HEK293 (cell line): Measurements from ENCODE around the gene MEF2C.

Experiments used
- CTCF ChIA-PET: fragments of 350-600 bp; formaldehyde crosslinking; extraction: SDS; loops from one replicate; lab custom pipeline; 2021; ENCODE audit warnings: antibody characterized with exemption; lab: Yijun Ruan, JAX
- POLR2A ChIA-PET: fragments of 300-600 bp; formaldehyde crosslinking; extraction: SDS; loops from one replicate; lab custom pipeline; 2020; ENCODE audit warnings: antibody characterized with exemption, inconsistent platforms; lab: Yijun Ruan, JAX
- H3K27ac ChIP-seq: fragments of 200-500 bp; sonication (Bioruptor generic); 2 replicates; pipeline ENCODE4 v1.5.1; 2014; ENCODE audit warnings: low read depth, low read length, control low read depth, inconsistent platforms; ENCODE audit errors: extremely low read depth
- H3K36me3 ChIP-seq, 2 experiments: fragments of 200-500 bp in 1 of 2; sonication (Bioruptor generic) in 1 of 2; 1 replicate in 1 of 2; 2 replicates in 1 of 2; pipeline ENCODE4 v1.5.1; 2014 to 2017; ENCODE audit warnings: inconsistent platforms in 2 of 2, low read length in 2 of 2; ENCODE audit not compliant: control insufficient read depth in 2 of 2, insufficient read depth in 1 of 2
- H3K4me1 ChIP-seq: fragments of 200-500 bp; sonication (Bioruptor generic); 2 replicates; pipeline ENCODE4 v1.5.1; 2014; ENCODE audit warnings: mild to moderate bottlenecking, low read length, inconsistent platforms; ENCODE audit not compliant: control insufficient read depth, insufficient read depth
- H3K4me3 ChIP-seq: 2 replicates; pipeline ENCODE4 v1.5.1; 2011; ENCODE audit warnings: low read depth, mild to moderate bottlenecking, control low read depth, low read length, moderate library complexity
- H3K9me3 ChIP-seq: fragments of 200-500 bp; sonication (Bioruptor generic); 2 replicates; pipeline ENCODE4 v1.5.1; 2014; ENCODE audit warnings: low read depth, low read length, inconsistent platforms; ENCODE audit not compliant: control insufficient read depth, insufficient read depth
- HIC1 ChIP-seq: fragments of 450-650 bp; formaldehyde crosslinking; IDR thresholded peaks from 2 replicates; pipeline ENCODE4 v1.5.1; 2016; ENCODE audit warnings: missing biosample characterization, missing genetic modification characterization
- IKZF3 ChIP-seq: fragments of 450-650 bp; IDR thresholded peaks from 2 replicates; pipeline ENCODE4 v1.5.0; 2018; ENCODE audit warnings: missing biosample characterization, mild to moderate bottlenecking, missing genetic modification characterization, moderate library complexity
- MEIS1 ChIP-seq: sonication (generic); formaldehyde crosslinking; IDR thresholded peaks from 2 replicates; pipeline ENCODE4 v1.8.1; 2022; ENCODE audit warnings: missing genetic modification reagents, mild to moderate bottlenecking, borderline replicate concordance
- MYNN ChIP-seq: fragments of 450-650 bp; formaldehyde crosslinking; IDR thresholded peaks from 2 replicates; pipeline ENCODE4 v1.5.1; 2016; ENCODE audit warnings: missing biosample characterization, missing genetic modification characterization, borderline replicate concordance
- PATZ1 ChIP-seq: fragments of 450-650 bp; formaldehyde crosslinking; IDR thresholded peaks from 2 replicates; pipeline ENCODE4 v1.5.1; 2016; ENCODE audit warnings: missing biosample characterization, missing genetic modification characterization
- SP2 ChIP-seq: fragments of 450-650 bp; formaldehyde crosslinking; IDR thresholded peaks from 2 replicates; pipeline ENCODE4 v1.5.1; 2016; ENCODE audit warnings: missing biosample characterization, missing genetic modification characterization
- YY2 ChIP-seq: fragments of 450-650 bp; formaldehyde crosslinking; IDR thresholded peaks from 2 replicates; pipeline ENCODE4 v1.5.1; 2016; ENCODE audit warnings: missing biosample characterization, missing genetic modification characterization
- ZBTB11 ChIP-seq: fragments of 450-650 bp; formaldehyde crosslinking; conservative IDR thresholded peaks from 2 replicates; pipeline ENCODE4 v1.5.1; 2016; ENCODE audit warnings: low read depth, missing biosample characterization, missing genetic modification characterization
- ZBTB26 ChIP-seq: fragments of 450-650 bp; formaldehyde crosslinking; optimal IDR thresholded peaks from 2 replicates; pipeline ENCODE3; 2016; ENCODE audit warnings: missing biosample characterization, mild to moderate bottlenecking, missing genetic modification characterization
- ZEB2 ChIP-seq: fragments of 450-650 bp; formaldehyde crosslinking; IDR thresholded peaks from 2 replicates; pipeline ENCODE4 v1.5.1; 2016; ENCODE audit warnings: missing biosample characterization, missing genetic modification characterization
- ZFHX2 ChIP-seq: fragments of 450-650 bp; formaldehyde crosslinking; conservative IDR thresholded peaks from 2 replicates; pipeline ENCODE4 v1.5.1; 2016; ENCODE audit warnings: missing biosample characterization, missing genetic modification characterization
- ZIC2 ChIP-seq: fragments of 450-650 bp; formaldehyde crosslinking; IDR thresholded peaks from 2 replicates; pipeline ENCODE4 v1.5.1; 2016; ENCODE audit warnings: missing biosample characterization, missing genetic modification characterization
- ZNF112 ChIP-seq: fragments of 450-650 bp; formaldehyde crosslinking; IDR thresholded peaks from 2 replicates; pipeline ENCODE4 v1.5.0; 2017; ENCODE audit warnings: missing biosample characterization, missing genetic modification characterization
- ZNF146 ChIP-seq: fragments of 450-650 bp; formaldehyde crosslinking; IDR thresholded peaks from 2 replicates; pipeline ENCODE4 v1.5.1; 2016; ENCODE audit warnings: missing biosample characterization, missing genetic modification characterization
- ZNF221 ChIP-seq: fragments of 450-650 bp; formaldehyde crosslinking; IDR thresholded peaks from 2 replicates; pipeline ENCODE4 v1.5.1; 2017; ENCODE audit warnings: missing biosample characterization, missing genetic modification characterization, borderline replicate concordance
- ZNF274 ChIP-seq, 2 experiments: fragments of 200-500 bp in 1 of 2; fragments of 450-650 bp in 1 of 2; sonication (Bioruptor generic) in 1 of 2; formaldehyde crosslinking in 1 of 2; IDR thresholded peaks; 2 replicates each; pipeline versions ENCODE4 v1.5.1 to v1.6.1; 2014 to 2016; ENCODE audit warnings: borderline replicate concordance in 1 of 2, inconsistent platforms in 1 of 2, low read length in 1 of 2, missing biosample characterization in 1 of 2, missing genetic modification characterization in 1 of 2
- ZNF280C ChIP-seq: fragments of 450-650 bp; formaldehyde crosslinking; IDR thresholded peaks from 2 replicates; pipeline ENCODE4 v1.5.1; 2016; ENCODE audit warnings: missing biosample characterization, missing genetic modification characterization
- ZNF302 ChIP-seq: fragments of 450-650 bp; formaldehyde crosslinking; IDR thresholded peaks from 2 replicates; pipeline ENCODE4 v1.5.1; 2016; ENCODE audit warnings: missing biosample characterization, missing genetic modification characterization, low read depth
- ZNF391 ChIP-seq: fragments of 450-650 bp; formaldehyde crosslinking; IDR thresholded peaks from 2 replicates; pipeline ENCODE4 v1.5.1; 2016; ENCODE audit warnings: low read depth, missing biosample characterization, missing genetic modification characterization, borderline replicate concordance
- ZNF558 ChIP-seq: fragments of 450-650 bp; formaldehyde crosslinking; IDR thresholded peaks from 2 replicates; pipeline ENCODE4 v1.5.1; 2016; ENCODE audit warnings: missing biosample characterization, missing genetic modification characterization
- ZNF596 ChIP-seq: fragments of 450-650 bp; IDR thresholded peaks from 2 replicates; pipeline ENCODE4 v1.5.0; 2018; ENCODE audit warnings: missing biosample characterization, mild to moderate bottlenecking, missing genetic modification characterization, moderate library complexity
- ZNF621 ChIP-seq: fragments of 450-650 bp; formaldehyde crosslinking; IDR thresholded peaks from 2 replicates; pipeline ENCODE4 v1.5.1; 2017; ENCODE audit warnings: missing biosample characterization, missing genetic modification characterization
- ZNF645 ChIP-seq: fragments of 450-650 bp; formaldehyde crosslinking; IDR thresholded peaks from 2 replicates; pipeline ENCODE4; 2016; ENCODE audit warnings: missing biosample characterization, missing genetic modification characterization
- ZNF791 ChIP-seq: fragments of 450-650 bp; formaldehyde crosslinking; IDR thresholded peaks from 2 replicates; pipeline ENCODE4 v1.5.1; 2016; ENCODE audit warnings: missing biosample characterization, missing genetic modification characterization
- ZSCAN23 ChIP-seq: fragments of 450-650 bp; formaldehyde crosslinking; IDR thresholded peaks from 2 replicates; pipeline ENCODE4 v1.5.1; 2016; ENCODE audit warnings: missing biosample characterization, missing genetic modification characterization

Gene MEF2C

GRCh38 chr5:88824892-88825583 is 57.9 kb downstream of the MEF2C start:
- no peaks in the 10 kb centered on the region for H3K36me3 ChIP-seq
- H3K27ac ChIP-seq: no peak overlapping the region
- ChIA-PET CTCF (interaction anchor here (0.6 kb wide), 2 partner anchors 1412 to 1641 kb away, joined by 3 read pairs; no protein-coding TSS in a partner anchor), POLR2A (interaction anchor here (0.7 to 1.3 kb wide), 3 partner anchors 58 to 117 kb away, joined by 3 to 5 read pairs (median 3); no protein-coding TSS in a partner anchor)
- no peaks in the 10 kb centered on the region for H3K9me3 ChIP-seq
- H3K4me1 ChIP-seq: peaks cover 24% of the 10 kb centered on the region
- no peak overlapping the region for H3K4me3 ChIP-seq
- TF ChIP-seq IKZF3 (tag by site-specific recombination) (peak; percentile 75), ZFHX2 (no peak), ZNF221 (no peak), ZNF645 (no peak), ZBTB11 (no peak), ZNF274 (IDR thresholded peaks at IDR 0.05; ENCODE audit: low read length) (no peak), ZNF274 (tag by site-specific recombination; IDR thresholded peaks at IDR 0.05; ENCODE audit: borderline replicate concordance) (no peak), ZNF146 (tag by site-specific recombination) (no peak), ZNF391 (tag by site-specific recombination) (no peak), ZEB2 (tag by site-specific recombination) (0 out of 2 replicates have a peak, but pooled peaks have one; percentile 31), SP2 (no peak), ZNF112 (no peak), ZNF302 (tag by site-specific recombination) (no peak), ZBTB26 (tag by site-specific recombination) (no peak), MYNN (no peak), ZNF558 (tag by site-specific recombination) (no peak), ZNF791 (no peak), ZNF596 (tag by site-specific recombination) (no peak), ZNF621 (no peak), ZSCAN23 (tag by site-specific recombination) (no peak), ZIC2 (tag by site-specific recombination) (no peak), MEIS1 (no peak), YY2 (tag by site-specific recombination) (no peak), PATZ1 (tag by site-specific recombination) (peak; percentile 30; the same call in 1 of the 2 replicates), ZNF280C (tag by site-specific recombination) (no peak), HIC1 (no peak)
